Astrocyte of the spinal cord (primary cell): ENCODE measurements around the gene GAGE12H.
"Not testable (repeated sequence)": the region's sequence is repeated elsewhere in the genome, so short reads cannot be mapped to it uniquely, and the experiment has no call there.

Source experiments
- DNase-seq: peaks from one replicate; pipeline ENCODE4 v3.0.0; 2011; ENCODE audit warnings: low read depth, low spot score
- H3K4me3 ChIP-seq: 2 replicates; pipeline ENCODE4 v1.5.1; 2011; ENCODE audit warnings: low read depth, mild to moderate bottlenecking, low read length, moderate library complexity
- in situ Hi-C: cut with HindIII; loops from 2 replicates; pipeline ENCODE4 v1.10.0; 2017; ENCODE audit warnings: low sequenced_read_pairs

GAGE12H gene, protein sequence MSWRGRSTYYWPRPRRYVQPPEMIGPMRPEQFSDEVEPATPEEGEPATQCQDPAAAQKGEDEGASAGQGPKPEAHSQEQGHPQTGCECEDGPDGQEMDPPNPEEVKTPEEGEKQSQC

GRCh38 chrX:49579649-49580048 lies at the start of gene GAGE12H:
GAGE12H (plus strand) TSS chrX:49579949; CDS start chrX:49581104, 1,155 bp downstream.
- in situ Hi-C loops, H3K4me3 ChIP-seq, DNase-seq: not testable (repeated sequence)

- in situ Hi-C loops, DNase-seq: not testable (repeated sequence)
These were observed 47.9 kb upstream of the GAGE12H start, which contains the start of gene GAGE12C for GRCh38 chrX:49531877-49532276. GAGE12C (plus strand) TSS chrX:49532177; CDS start chrX:49533332, 1,155 bp downstream.

DNA sequence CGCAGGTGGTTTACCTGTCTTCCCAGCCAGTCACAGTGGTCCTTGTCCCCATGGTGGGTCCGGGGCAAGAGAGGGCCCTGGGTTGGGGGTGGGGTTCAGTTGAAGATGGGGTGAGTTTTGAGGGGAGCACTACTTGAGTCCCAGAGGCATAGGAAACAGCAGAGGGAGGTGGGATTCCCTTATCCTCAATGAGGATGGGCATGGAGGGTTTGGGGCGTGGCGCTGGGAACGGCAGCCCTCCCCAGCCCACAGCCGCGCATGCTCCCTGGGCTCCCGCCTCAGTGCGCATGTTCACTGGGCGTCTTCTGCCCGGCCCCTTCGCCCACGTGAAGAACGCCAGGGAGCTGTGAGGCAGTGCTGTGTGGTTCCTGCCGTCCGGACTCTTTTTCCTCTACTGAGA lies 38.3 kb upstream of the GAGE12H start, which contains the start of gene GAGE12D:
Gene GAGE12D (plus strand): TSS at position 301 of the 400 bp plus-strand sequence. CDS start 1,155 bp downstream, outside the sequence.
- in situ Hi-C loops, DNase-seq, H3K4me3 ChIP-seq: not testable (repeated sequence)

More at GRCh38 chrX:49531877-49532276, 47.9 kb upstream of the GAGE12H start, which contains the start of gene GAGE12C:
- H3K4me3 ChIP-seq, result not testable (repeated sequence)

GRCh38 chrX:49550989-49551388 lies 28.8 kb upstream of the GAGE12H start, which contains the start of gene GAGE12E:
GAGE12E (plus strand) TSS chrX:49551289; CDS start chrX:49552444, 1,155 bp downstream.
- DNase-seq, H3K4me3 ChIP-seq, in situ Hi-C loops: not testable (repeated sequence)

DNA sequence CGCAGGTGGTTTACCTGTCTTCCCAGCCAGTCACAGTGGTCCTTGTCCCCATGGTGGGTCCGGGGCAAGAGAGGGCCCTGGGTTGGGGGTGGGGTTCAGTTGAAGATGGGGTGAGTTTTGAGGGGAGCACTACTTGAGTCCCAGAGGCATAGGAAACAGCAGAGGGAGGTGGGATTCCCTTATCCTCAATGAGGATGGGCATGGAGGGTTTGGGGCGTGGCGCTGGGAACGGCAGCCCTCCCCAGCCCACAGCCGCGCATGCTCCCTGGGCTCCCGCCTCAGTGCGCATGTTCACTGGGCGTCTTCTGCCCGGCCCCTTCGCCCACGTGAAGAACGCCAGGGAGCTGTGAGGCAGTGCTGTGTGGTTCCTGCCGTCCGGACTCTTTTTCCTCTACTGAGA lies 19.2 kb upstream of the GAGE12H start, which contains the start of gene GAGE12F:
Gene GAGE12F (plus strand): TSS at position 301 of the 400 bp plus-strand sequence. CDS start 1,155 bp downstream, outside the sequence.
- H3K4me3 ChIP-seq, in situ Hi-C loops, DNase-seq: not testable (repeated sequence)

GRCh38 chrX:49568728-49569127 lies 11.0 kb upstream of the GAGE12H start:
- DNase-seq, H3K4me3 ChIP-seq, in situ Hi-C loops: not testable (repeated sequence)

DNA sequence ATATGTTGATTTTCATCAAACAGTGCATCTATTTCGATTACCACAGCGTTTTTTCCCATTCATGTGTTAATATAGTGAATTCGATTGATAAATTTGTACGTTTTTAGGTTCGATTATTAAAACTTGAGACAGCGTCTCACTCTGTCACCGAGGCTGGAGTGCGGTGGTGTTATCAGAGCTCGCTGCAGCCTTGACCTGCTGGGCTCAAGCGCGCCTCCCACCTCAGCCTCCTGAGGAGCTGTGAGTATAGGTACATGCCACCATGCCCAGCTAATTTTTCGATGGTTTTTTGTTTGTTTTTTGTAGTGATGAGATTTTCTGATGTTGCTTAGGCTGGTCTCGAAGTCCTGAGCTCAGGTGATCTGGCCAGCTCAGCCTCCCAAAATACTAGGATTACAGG lies 10.6 kb upstream of the GAGE12H start:
- DNase-seq, in situ Hi-C loops, H3K4me3 ChIP-seq: not testable (repeated sequence)

GRCh38 chrX:49570100-49570499 lies 9.6 kb upstream of the GAGE12H start, which contains the start of gene GAGE12G:
GAGE12G (plus strand) TSS chrX:49570400; CDS start chrX:49571555, 1,155 bp downstream.
- in situ Hi-C loops, DNase-seq, H3K4me3 ChIP-seq: not testable (repeated sequence)

- in situ Hi-C loops, DNase-seq, H3K4me3 ChIP-seq: not testable (repeated sequence)
These were observed 9.4 kb downstream of the GAGE12H start, which contains the start of gene GAGE2A for GRCh38 chrX:49589196-49589595. GAGE2A (plus strand) TSS chrX:49589496; CDS start chrX:49590651, 1,155 bp downstream.

DNA sequence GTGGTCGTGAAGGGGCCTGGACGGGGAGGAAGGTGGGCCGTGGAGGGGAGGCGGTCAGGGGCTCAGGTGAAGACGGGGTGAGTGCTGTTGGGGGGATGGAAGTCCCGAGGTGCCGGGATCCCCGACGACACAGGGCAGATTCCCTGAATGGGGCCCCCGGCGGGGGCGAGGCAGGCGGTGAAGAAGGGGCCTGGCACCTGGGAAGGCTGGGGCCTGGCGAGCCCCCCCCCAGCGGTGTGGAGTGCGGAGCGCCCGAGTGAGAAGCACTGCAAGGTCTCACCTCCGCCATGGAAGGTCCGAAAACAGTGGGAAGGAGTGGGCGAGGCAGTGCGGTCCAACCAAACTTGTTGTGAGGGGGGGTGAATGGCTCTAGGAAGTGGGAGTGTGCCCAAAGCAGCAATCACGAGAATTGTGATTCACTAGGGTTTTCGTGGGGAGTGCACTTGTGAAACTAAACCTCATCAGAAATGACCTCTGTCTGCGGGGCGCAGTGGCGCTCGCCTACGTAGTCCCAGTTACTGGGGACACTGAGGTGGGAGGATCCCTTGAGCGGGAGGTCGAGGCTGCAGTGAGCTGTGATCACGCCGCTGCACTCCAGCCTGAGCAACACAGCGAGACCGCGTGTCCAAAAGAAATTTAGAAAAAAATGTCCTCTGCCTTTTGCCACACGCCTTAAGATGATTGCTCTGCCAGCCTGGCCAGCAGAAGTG lies 10.2 kb downstream of the GAGE12H start:
- DNase-seq, in situ Hi-C loops, H3K4me3 ChIP-seq: not testable (repeated sequence)

DNA sequence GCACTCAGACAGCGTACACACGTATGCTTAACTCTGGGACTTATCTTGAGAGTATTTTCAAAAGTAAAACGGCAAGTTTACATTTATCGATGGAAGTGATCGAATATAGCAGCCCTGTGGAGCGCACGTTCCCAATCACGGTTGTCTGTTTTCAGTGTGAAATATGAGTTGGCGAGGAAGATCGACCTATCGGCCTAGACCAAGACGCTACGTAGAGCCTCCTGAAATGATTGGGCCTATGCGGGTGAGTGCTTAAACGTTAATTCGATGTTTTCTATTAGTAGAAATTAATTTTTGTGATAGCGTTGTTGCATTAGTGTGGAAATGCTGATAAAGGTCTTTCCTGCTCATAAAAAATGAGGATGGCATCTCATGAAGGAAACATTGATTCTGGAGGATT lies 10.7 kb downstream of the GAGE12H start:
- in situ Hi-C loops, DNase-seq: not testable (repeated sequence)

GRCh38 chrX:49598720-49599119 lies 19.0 kb downstream of the GAGE12H start, which contains the start of gene GAGE1:
GAGE1 (plus strand) TSS chrX:49599020; CDS start chrX:49600175, 1,155 bp downstream.
- in situ Hi-C loops, DNase-seq, H3K4me3 ChIP-seq: not testable (repeated sequence)

More for the DNA sequence above, 10.7 kb downstream of the GAGE12H start:
- not testable (repeated sequence) for H3K4me3 ChIP-seq
